Activated CD4-positive, alpha-beta memory T cell treated with anti-CD3 and anti-CD28 coated beads, Interleukin-2, amount 10 ng/mL, durations not matched to agents 7 days and 5 days (primary cell): ENCODE measurements around the gene HELZ2. TPM values are rescaled to one million over a fixed set of nuclear protein-coding genes. Genes with fewer than 3 reads are reported as not detected.
"Not testable (repeated sequence)": the region's sequence is repeated elsewhere in the genome, so short reads cannot be mapped to it uniquely, and the experiment has no call there.

ENCODE experiments used
- CTCF ChIA-PET: fragments of 350-600 bp; sonication (Branson Sonifier 250); formaldehyde crosslinking; loops from one replicate; lab custom pipeline; 2021; ENCODE audit warnings: antibody characterized with exemption, inconsistent platforms; lab: Charles Lee
- POLR2A ChIA-PET: fragments of 350-600 bp; sonication (Branson Sonifier 250); formaldehyde crosslinking; loops from one replicate; lab custom pipeline; 2021; ENCODE audit warnings: antibody characterized with exemption; lab: Charles Lee
- DNase-seq: peaks from one replicate; pipeline ENCODE4 v3.0.0-alpha.2; 2020
- H3K27ac Mint-ChIP-seq: one replicate; pipeline ENCODE4 v1.8.0; 2021; ENCODE audit warnings: mild to moderate bottlenecking, mixed read lengths
- H3K27me3 Mint-ChIP-seq: one replicate; pipeline ENCODE4 v1.8.0; 2021; ENCODE audit warnings: mixed read lengths
- H3K36me3 Mint-ChIP-seq: one replicate; pipeline ENCODE4 v1.8.0; 2021; ENCODE audit warnings: low read depth, mixed read lengths
- H3K4me1 Mint-ChIP-seq: one replicate; pipeline ENCODE4 v1.8.0; 2021; ENCODE audit warnings: mixed read lengths
- H3K4me3 Mint-ChIP-seq: one replicate; pipeline ENCODE4 v1.8.0; 2021; ENCODE audit warnings: mild to moderate bottlenecking, mixed read lengths
- H3K9me3 Mint-ChIP-seq: one replicate; pipeline ENCODE4 v1.8.0; 2021; ENCODE audit warnings: mixed read lengths
- total RNA-seq, 2 experiments: library from RNA; stranded (reverse); gene quantifications; one replicate each; pipeline ENCODE4 v1.2.3, GENCODE V29; 2021

HELZ2 gene, protein sequence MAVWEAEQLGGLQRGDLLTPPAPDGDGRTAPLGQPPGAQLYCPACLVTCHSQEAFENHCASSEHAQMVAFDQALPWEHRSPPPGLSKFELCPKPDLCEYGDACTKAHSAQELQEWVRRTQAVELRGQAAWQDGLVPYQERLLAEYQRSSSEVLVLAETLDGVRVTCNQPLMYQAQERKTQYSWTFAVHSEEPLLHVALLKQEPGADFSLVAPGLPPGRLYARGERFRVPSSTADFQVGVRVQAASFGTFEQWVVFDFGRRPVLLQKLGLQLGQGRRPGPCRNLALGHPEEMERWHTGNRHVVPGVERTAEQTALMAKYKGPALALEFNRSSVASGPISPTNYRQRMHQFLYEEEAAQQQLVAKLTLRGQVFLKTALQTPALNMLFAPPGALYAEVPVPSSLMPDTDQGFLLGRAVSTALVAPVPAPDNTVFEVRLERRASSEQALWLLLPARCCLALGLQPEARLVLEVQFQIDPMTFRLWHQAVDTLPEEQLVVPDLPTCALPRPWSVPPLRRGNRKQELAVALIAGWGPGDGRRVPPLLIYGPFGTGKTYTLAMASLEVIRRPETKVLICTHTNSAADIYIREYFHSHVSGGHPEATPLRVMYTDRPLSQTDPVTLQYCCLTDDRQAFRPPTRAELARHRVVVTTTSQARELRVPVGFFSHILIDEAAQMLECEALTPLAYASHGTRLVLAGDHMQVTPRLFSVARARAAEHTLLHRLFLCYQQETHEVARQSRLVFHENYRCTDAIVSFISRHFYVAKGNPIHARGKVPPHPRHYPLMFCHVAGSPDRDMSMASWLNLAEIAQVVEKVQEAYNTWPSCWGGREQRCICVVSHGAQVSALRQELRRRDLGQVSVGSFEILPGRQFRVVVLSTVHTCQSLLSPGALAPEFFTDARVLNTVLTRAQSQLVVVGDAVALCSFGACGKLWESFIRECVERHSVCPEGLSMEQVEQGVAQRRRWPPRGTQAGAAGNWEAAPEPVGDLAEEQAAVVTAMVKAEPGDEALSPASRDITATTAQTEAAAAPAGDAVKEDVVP (N-terminal part only)
- total RNA-seq: 100 to 1,000 TPM; 202 to 208 TPM

DNA sequence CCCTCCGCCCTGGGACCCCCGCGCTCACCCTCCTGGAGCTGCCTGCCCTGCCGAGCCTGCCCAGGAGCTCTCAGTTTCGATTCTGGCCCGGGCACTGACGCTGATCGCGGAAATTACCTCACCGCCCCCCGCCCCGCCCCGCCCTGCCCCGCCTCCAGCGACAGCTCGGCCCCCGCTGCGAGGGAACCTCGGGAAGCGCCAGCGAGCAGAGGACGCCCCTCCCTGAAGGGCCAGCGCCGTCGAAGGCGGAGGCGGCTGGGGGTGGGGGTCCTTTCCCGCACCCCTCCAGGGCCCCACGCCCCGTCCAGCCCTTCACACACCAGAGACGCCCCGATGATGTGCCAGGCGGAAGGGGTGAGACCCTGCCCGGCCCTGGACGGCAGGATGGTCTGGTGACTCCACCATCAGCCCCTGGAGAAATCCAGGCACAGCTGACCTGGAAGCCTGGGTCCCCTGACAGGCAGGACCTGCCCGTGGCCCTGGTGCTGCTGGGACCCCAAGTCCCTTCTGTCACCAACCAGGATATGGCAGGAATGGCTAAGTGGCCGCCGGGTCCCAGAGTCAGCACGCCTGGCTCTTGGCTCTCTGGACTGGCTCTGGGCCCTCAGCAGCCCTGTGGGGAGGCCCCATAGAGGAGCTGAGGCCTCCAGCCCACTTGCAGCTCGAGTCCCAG lies at the start of gene HELZ2:
Gene HELZ2 (minus strand): TSS at position 84 of the 673 bp plus-strand sequence. CDS start 1,854 bp downstream, outside the sequence.
- H3K27me3 Mint-ChIP-seq: peaks cover 25% of the 10 kb centered on the region
- H3K9me3 Mint-ChIP-seq: no peaks in the 10 kb centered on the region
- peaks cover 13% of the 10 kb centered on the region for H3K4me1 Mint-ChIP-seq
- ChIA-PET CTCF (interaction anchor here (0.8 to 1.4 kb wide), 4 partner anchors 21 to 291 kb away, joined by 3 to 6 read pairs (median 4); partner anchors contain the start of genes PTK6 and TPD52L2), POLR2A (interaction anchor here (0.6 to 2.6 kb wide), 15 partner anchors 9 to 291 kb away, joined by 3 to 14 read pairs (median 5); partner anchors contain the start of genes PPDPF, PTK6, RTEL1 and TPD52L2)
- DNase-seq: peak; percentile 86
- peak within 1 kb of the TSS; percentile 83 for H3K4me3 Mint-ChIP-seq
- peak within 1 kb of the TSS; percentile 81 for H3K27ac Mint-ChIP-seq
- H3K36me3 Mint-ChIP-seq: peaks cover 1% of the 10 kb centered on the region

DNA sequence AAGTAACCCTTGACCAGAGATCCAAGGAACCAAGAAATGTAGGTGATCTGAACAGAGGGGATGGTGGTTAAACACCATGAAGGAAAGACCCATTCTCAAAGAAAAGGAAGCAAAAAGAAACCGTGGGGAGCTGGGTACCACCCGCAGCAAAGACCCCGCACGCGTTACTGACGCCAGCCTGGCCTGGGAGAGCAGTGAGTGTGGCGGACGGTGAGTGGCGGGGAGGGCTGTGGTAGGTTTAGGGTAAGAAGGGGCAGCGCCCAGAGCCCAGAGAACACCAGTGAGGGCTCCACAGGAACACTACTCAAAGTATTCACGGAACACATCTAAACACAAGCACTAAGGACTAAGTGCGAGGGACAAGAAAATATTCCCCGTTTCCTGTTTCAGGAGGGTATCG lies 48.7 kb upstream of the HELZ2 start:
- H3K36me3 Mint-ChIP-seq: peaks cover 32% of the 10 kb centered on the region
- ChIA-PET CTCF (no interaction called here), POLR2A (no interaction called here)
- no peak overlapping the region for H3K4me3 Mint-ChIP-seq
- DNase-seq: no peak
- no peaks in the 10 kb centered on the region for H3K27me3 Mint-ChIP-seq
- no peaks in the 10 kb centered on the region for H3K9me3 Mint-ChIP-seq
- H3K27ac Mint-ChIP-seq: no peak overlapping the region
- peaks cover 20% of the 10 kb centered on the region for H3K4me1 Mint-ChIP-seq

DNA sequence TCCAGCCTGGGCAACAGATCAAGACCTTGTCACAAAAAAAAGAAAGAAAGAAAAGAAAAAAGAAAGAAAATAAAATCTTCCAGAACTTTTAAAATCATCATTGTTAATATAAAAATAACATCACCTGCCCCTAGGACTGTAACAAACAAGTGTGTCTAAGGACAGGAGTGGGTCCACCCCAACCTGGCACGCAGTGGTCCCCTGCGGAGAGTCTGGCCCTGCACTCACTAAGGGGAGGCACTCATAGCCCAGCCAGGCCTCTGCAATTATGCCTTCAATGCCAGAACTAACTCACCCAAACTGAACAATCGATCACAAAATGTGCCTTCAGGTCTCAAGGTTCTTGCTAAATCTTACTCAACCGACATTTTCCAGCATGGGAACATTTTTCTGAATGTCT lies 48.1 kb upstream of the HELZ2 start:
- H3K36me3 Mint-ChIP-seq: peaks cover 34% of the 10 kb centered on the region
- H3K9me3 Mint-ChIP-seq: no peaks in the 10 kb centered on the region
- CTCF ChIA-PET: interaction anchor here (2.1 kb wide), 1 partner anchor 19 kb away, joined by 6 read pairs; no protein-coding TSS in a partner anchor
- no peak overlapping the region for H3K4me3 Mint-ChIP-seq
- no peak overlapping the region for H3K27ac Mint-ChIP-seq
- DNase-seq: no peak
- no peaks in the 10 kb centered on the region for H3K27me3 Mint-ChIP-seq
- peaks cover 20% of the 10 kb centered on the region for H3K4me1 Mint-ChIP-seq
- POLR2A ChIA-PET: interaction anchor here (1.1 to 1.5 kb wide), 2 partner anchors 31 to 101 kb away, joined by 3 read pairs; partner anchors contain the start of gene STMN3

DNA sequence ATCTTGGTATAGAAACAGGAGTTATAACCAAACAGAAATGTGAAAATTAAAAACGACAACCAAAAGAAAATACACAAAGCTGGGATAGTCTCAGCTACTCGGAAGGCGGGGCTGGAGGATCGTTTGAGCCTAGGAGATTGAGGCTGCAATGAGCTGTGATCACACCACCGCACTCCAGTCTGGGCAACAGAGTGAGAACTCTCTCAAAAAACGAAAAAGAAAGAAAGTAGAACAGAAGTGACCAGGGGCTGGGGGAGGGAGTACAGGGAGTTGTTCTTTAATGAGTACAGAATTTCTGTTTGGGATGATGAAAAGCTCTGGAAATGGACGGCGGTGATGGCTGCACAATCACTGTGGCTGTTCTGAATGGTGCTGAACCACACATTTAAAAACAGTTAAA lies 47.0 kb upstream of the HELZ2 start:
- POLR2A ChIA-PET: interaction anchor here (0.7 to 1.5 kb wide), 4 partner anchors 19 to 32 kb away, joined by 3 read pairs; partner anchors contain the start of gene STMN3

DNA sequence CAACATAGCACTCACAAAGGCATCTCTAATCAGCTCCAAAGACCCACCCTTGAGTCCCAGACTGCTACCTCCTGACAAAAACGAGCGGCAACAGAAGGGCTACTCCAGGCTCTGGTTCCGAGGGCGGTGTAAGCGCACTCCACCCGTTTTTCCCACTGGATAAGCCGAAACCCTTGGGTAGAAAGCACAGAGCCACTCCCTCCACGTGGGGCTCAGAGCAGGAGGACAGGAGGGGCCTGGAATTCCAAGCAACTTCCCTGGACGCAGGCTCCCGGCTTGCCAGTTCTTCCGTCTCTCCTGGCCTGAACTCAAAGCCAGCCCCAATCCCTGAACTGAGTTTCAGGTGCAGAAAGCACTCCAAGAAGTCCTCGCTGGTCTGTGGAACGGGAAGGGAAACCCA lies 45.5 kb upstream of the HELZ2 start:
- CTCF ChIA-PET: no interaction called here
- Mint-ChIP-seq H3K27ac (no peak overlapping the region), H3K27me3 (no peaks in the 10 kb centered on the region), H3K36me3 (peaks cover 50% of the 10 kb centered on the region), H3K9me3 (no peaks in the 10 kb centered on the region), H3K4me1 (peaks cover 11% of the 10 kb centered on the region), H3K4me3 (no peak overlapping the region)
- POLR2A ChIA-PET: interaction anchor here (1.0 to 2.8 kb wide), 2 partner anchors 8 to 21 kb away, joined by 3 to 12 read pairs; partner anchors contain the start of gene GMEB2
- DNase-seq: no peak

More for the DNA sequence above, 47.0 kb upstream of the HELZ2 start:
- H3K36me3 Mint-ChIP-seq: peaks cover 42% of the 10 kb centered on the region
- no peaks in the 10 kb centered on the region for H3K27me3 Mint-ChIP-seq
- H3K4me3 Mint-ChIP-seq: no peak overlapping the region
- no peak overlapping the region for H3K27ac Mint-ChIP-seq
- H3K9me3 Mint-ChIP-seq: no peaks in the 10 kb centered on the region
- H3K4me1 Mint-ChIP-seq: peaks cover 20% of the 10 kb centered on the region
- DNase-seq: no peak
- CTCF ChIA-PET: interaction anchor here (2.1 kb wide), 1 partner anchor 21 kb away, joined by 6 read pairs; no protein-coding TSS in a partner anchor

DNA sequence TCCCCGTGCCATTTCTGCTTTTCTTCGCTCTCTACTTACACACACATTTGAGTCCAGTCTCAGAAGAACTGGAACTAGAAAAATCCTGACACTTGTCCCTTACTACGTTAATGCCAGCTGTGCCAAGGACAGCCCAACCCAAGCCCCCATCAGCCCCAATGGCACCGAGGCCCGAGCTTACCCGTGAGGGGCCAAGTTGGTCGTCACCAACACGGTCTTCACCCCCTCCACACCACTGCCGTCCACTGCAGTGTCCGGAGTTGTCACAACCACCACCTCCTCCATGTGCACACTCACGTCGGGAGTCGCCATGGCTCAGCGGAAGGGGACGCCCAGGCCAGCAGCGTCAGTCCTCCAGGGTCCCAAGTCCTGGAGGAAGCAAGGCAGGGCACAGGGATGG lies 45.0 kb upstream of the HELZ2 start:
- no peak overlapping the region for H3K4me3 Mint-ChIP-seq
- CTCF ChIA-PET: interaction anchor here (1.9 kb wide), 1 partner anchor 23 kb away, joined by 5 read pairs; no protein-coding TSS in a partner anchor
- peaks cover 9% of the 10 kb centered on the region for H3K4me1 Mint-ChIP-seq
- POLR2A ChIA-PET: interaction anchor here (1.0 to 2.8 kb wide), 2 partner anchors 8 to 23 kb away, joined by 3 to 12 read pairs; partner anchors contain the start of gene GMEB2
- peaks cover 48% of the 10 kb centered on the region for H3K36me3 Mint-ChIP-seq
- DNase-seq: no peak
- H3K27ac Mint-ChIP-seq: no peak overlapping the region
- no peaks in the 10 kb centered on the region for H3K9me3 Mint-ChIP-seq
- H3K27me3 Mint-ChIP-seq: no peaks in the 10 kb centered on the region

DNA sequence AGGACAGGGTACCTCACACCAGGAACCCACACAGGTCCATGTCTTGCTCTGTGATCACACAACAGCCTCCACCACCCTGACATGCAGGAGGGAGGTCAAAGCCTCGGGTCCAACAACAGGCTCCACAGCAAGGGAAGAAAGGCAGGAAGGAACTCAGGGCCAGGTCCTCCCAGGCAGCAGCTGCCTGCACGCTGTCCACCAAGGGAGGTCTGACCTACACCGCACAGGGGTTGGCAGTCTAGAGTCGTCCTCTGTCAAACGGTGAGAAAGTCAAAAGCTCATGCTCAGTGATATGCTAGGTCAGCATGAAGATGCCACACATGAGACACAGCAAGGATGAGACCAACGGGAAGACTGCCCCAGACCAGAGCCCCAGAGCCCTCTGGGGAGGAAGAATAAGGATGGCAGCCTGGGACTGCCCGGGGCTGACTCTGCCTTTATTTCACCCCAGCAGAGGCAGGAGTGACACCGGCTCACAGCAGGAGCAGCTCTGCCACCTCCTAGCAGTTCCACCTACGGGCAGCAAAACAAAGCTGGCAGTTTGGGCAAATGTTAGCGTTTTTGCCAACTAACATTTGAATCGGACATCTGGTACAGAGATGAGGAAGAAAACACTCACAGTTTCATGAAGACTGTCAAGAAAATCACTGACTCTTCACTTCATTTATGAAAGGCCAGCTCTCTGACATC lies 44.4 kb upstream of the HELZ2 start:
- no peaks in the 10 kb centered on the region for H3K9me3 Mint-ChIP-seq
- DNase-seq: no peak
- H3K36me3 Mint-ChIP-seq: peaks cover 51% of the 10 kb centered on the region
- H3K4me3 Mint-ChIP-seq: no peak overlapping the region
- ChIA-PET CTCF (interaction anchor here (1.9 kb wide), 1 partner anchor 23 kb away, joined by 5 read pairs; no protein-coding TSS in a partner anchor), POLR2A (interaction anchor here (1.0 to 2.8 kb wide), 2 partner anchors 9 to 23 kb away, joined by 3 to 12 read pairs; partner anchors contain the start of gene GMEB2)
- no peak overlapping the region for H3K27ac Mint-ChIP-seq
- H3K27me3 Mint-ChIP-seq: no peaks in the 10 kb centered on the region
- H3K4me1 Mint-ChIP-seq: peaks cover 9% of the 10 kb centered on the region

DNA sequence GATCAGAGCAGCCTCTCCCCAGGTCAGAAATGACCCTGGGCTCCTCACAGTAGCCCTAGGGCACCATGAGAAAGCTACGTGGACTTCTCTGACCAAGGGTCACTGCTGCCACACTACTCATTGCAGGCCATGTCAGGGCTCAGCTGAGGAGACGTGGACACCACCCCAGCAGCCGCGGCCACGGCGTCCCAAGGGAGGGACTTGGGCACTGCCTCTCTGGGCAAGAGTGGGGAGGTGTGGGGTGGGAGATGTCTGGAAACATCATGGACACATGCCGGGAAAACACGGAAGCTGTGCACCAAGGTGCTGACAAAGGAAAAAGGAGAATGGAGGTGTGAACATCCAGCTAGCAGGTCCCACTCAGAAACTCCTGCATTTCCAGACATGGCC lies 43.8 kb upstream of the HELZ2 start:
- POLR2A ChIA-PET: interaction anchor here (2.8 kb wide), 1 partner anchor 9 kb away, joined by 12 read pairs; the partner anchor contains the start of gene GMEB2
- H3K36me3 Mint-ChIP-seq: peaks cover 55% of the 10 kb centered on the region

DNA sequence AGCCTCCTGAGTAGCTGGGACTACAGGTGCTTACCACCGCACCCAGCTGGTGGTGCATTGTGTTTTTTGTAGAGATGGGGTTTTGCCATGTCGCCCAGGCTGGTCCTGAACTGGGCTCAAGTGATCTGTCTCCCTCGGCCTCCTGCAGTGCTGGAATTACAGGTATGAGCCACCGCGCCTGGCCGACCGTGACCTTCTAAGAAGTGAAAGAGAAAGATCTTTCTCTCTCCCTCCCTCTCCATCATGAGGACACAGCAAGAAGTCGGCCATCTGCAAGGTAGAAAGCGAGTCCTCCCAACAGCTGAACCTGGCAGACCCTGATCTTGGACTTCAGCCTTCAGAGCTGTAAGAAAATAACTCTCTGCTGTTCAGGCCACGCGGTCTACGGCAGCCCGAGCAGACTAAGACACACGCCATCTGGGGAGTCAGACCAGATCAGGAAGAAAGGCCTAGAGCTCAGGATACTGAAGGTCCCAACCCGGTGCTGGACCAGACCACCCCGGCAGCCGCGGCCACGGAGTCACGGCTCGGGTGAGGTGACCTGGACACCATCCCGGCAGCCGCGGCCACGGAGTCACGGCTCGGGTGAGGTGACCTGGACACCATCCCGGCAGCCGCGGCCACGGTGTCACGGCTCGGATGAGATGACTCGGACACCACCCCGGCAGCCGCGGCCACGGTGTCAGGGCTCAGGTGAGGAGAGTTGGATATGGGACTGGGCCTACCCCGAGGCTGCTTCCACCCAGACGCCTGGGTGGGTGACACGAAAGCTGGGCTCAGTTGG lies 43.2 kb upstream of the HELZ2 start:
- CTCF ChIA-PET: interaction anchor here (0.6 to 1.9 kb wide), 4 partner anchors 15 to 111 kb away, joined by 3 to 6 read pairs (median 4); no protein-coding TSS in a partner anchor
- no peak for DNase-seq
- no peaks in the 10 kb centered on the region for H3K9me3 Mint-ChIP-seq
- H3K4me1 Mint-ChIP-seq: peaks cover 4% of the 10 kb centered on the region
- no peak overlapping the region for H3K4me3 Mint-ChIP-seq
- no peak overlapping the region for H3K27ac Mint-ChIP-seq
- H3K27me3 Mint-ChIP-seq: no peaks in the 10 kb centered on the region
- POLR2A ChIA-PET: interaction anchor here (1.8 to 2.8 kb wide), 2 partner anchors 10 to 24 kb away, joined by 5 to 12 read pairs; partner anchors contain the start of gene GMEB2
- peaks cover 54% of the 10 kb centered on the region for H3K36me3 Mint-ChIP-seq

More for the DNA sequence above, 43.8 kb upstream of the HELZ2 start:
- Mint-ChIP-seq H3K9me3 (no peaks in the 10 kb centered on the region), H3K4me1 (peaks cover 8% of the 10 kb centered on the region), H3K4me3 (no peak overlapping the region), H3K27ac (no peak overlapping the region), H3K27me3 (no peaks in the 10 kb centered on the region)
- DNase-seq: no peak
- CTCF ChIA-PET: interaction anchor here (1.9 kb wide), 1 partner anchor 24 kb away, joined by 5 read pairs; no protein-coding TSS in a partner anchor

DNA sequence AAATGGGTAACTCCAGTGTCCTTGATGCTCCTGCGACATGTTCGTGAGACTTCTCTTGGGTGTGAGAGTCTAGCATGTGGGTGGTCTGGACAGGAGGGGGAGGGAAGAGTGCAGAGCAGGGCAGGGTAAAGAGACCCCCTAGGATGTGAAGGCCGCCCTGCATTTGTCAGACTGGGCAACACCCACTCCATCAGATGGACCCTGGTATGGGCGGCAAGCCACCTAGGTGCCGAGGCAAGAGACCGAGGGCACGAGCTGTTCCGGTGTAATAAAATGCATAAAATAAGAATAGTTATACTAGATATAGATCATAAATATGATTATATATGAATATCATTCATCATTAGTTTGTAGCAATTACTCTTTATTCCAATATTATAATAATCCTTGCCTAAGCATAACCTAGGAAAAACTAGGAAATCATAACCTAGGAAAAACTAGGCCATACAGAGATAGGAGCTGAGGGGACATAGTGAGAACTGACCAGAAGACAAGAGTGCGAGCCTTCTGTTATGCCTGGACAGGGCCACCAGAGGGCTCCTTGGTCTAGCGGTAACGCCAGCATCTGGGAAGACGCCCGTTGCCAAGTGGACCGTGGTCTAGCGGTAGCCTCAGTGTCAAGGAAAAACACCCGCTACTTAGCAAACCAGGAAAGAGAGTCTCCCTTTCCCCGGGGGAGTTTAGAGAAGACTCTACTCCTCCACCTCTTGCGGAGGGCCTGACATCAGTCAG lies 40.0 kb upstream of the HELZ2 start:
- not testable (repeated sequence) for DNase-seq, H3K27ac Mint-ChIP-seq, H3K4me3 Mint-ChIP-seq, H3K4me1 Mint-ChIP-seq, H3K27me3 Mint-ChIP-seq, H3K9me3 Mint-ChIP-seq
- POLR2A ChIA-PET: interaction anchor here (2.3 kb wide), 1 partner anchor 22 kb away, joined by 7 read pairs; no protein-coding TSS in a partner anchor
- H3K36me3 Mint-ChIP-seq: peaks cover 57% of the 10 kb centered on the region
- CTCF ChIA-PET: interaction anchor here (1.5 kb wide), 1 partner anchor 18 kb away, joined by 5 read pairs; no protein-coding TSS in a partner anchor
